Mononuclear cell (primary cell): ENCODE data around the gene ABHD16A. TPM values are rescaled to one million over a fixed set of nuclear protein-coding genes. Genes with fewer than 3 reads are reported as not detected.

Experiments used
- H3K27me3 ChIP-seq: 2 replicates; pipeline ENCODE4 v1.6.0; 2011; ENCODE audit warnings: low read length, control low read depth; ENCODE audit not compliant: insufficient read depth
- H3K4me1 ChIP-seq: 2 replicates; pipeline ENCODE4 v1.5.1; 2011; ENCODE audit warnings: mild to moderate bottlenecking, low read length, control low read depth; ENCODE audit not compliant: insufficient read depth
- H3K4me3 ChIP-seq: 2 replicates; pipeline ENCODE4 v1.5.1; 2011; ENCODE audit warnings: mild to moderate bottlenecking, low read length, moderate library complexity
- H3K9me3 ChIP-seq: 2 replicates; pipeline ENCODE4 v1.5.1; 2011; ENCODE audit warnings: low read depth, mild to moderate bottlenecking, control low read depth, low read length
- total RNA-seq: library from RNA; depleted of rRNA; stranded (reverse); fragments of >200 nt; gene quantifications from one replicate; pipeline ENCODE4 v1.2.3, GENCODE V29; 2012

The ABHD16A gene
- total RNA-seq, 1 donor, result 36.9 TPM

GRCh38 chr6:31723980-31724691 is 21.0 kb upstream of the ABHD16A start:
- H3K4me1 ChIP-seq, result peaks cover 40% of the 10 kb centered on the region
- no peak overlapping the region for H3K4me3 ChIP-seq
- H3K27me3 ChIP-seq, result no peaks in the 10 kb centered on the region
- no peaks in the 10 kb centered on the region for H3K9me3 ChIP-seq

GRCh38 chr6:31723245-31723979 is 20.3 kb upstream of the ABHD16A start, which contains the start of gene MPIG6B:
TSS of gene MPIG6B (plus strand) at chr6:31723373. CDS start at chr6:31723384, 11 bp downstream.
- Histone ChIP-seq H3K4me1 (peaks cover 33% of the 10 kb centered on the region), H3K4me3 (no peak within 1 kb of the TSS), H3K27me3 (no peaks in the 10 kb centered on the region), H3K9me3 (no peaks in the 10 kb centered on the region)

- Histone ChIP-seq H3K27me3 (no peaks in the 10 kb centered on the region), H3K9me3 (no peaks in the 10 kb centered on the region), H3K4me1 (peaks cover 21% of the 10 kb centered on the region), H3K4me3 (no peak overlapping the region)
Measured at GRCh38 chr6:31722173-31722572, 19.0 kb upstream of the ABHD16A start.

GRCh38 chr6:31721351-31722020 is 18.4 kb upstream of the ABHD16A start, which contains the start of gene LY6G6C:
TSS of gene LY6G6C (minus strand) at chr6:31721746. CDS start at chr6:31721679, 67 bp downstream.
- Histone ChIP-seq H3K4me3 (no peak within 1 kb of the TSS), H3K27me3 (no peaks in the 10 kb centered on the region), H3K9me3 (no peaks in the 10 kb centered on the region), H3K4me1 (peaks cover 14% of the 10 kb centered on the region)

- no peak overlapping the region for H3K4me3 ChIP-seq
- no peaks in the 10 kb centered on the region for H3K27me3 ChIP-seq
- no peaks in the 10 kb centered on the region for H3K9me3 ChIP-seq
- H3K4me1 ChIP-seq, result peaks cover 4% of the 10 kb centered on the region
Measured at GRCh38 chr6:31720196-31720770, 17.2 kb upstream of the ABHD16A start.

GRCh38 chr6:31719001-31719400 is 15.9 kb upstream of the ABHD16A start:
- Histone ChIP-seq H3K4me3 (no peak overlapping the region), H3K9me3 (no peaks in the 10 kb centered on the region), H3K27me3 (no peaks in the 10 kb centered on the region), H3K4me1 (peaks cover 4% of the 10 kb centered on the region)

GRCh38 chr6:31718265-31718664 is 15.1 kb upstream of the ABHD16A start:
- Histone ChIP-seq H3K27me3 (no peaks in the 10 kb centered on the region), H3K4me1 (peaks cover under 1% of the 10 kb centered on the region), H3K9me3 (no peaks in the 10 kb centered on the region), H3K4me3 (no peak overlapping the region)

GRCh38 chr6:31717499-31718222 is 14.5 kb upstream of the ABHD16A start:
- H3K4me3 ChIP-seq, result no peak overlapping the region
- H3K9me3 ChIP-seq, result no peaks in the 10 kb centered on the region
- H3K27me3 ChIP-seq, result no peaks in the 10 kb centered on the region
- no peaks in the 10 kb centered on the region for H3K4me1 ChIP-seq

- no peaks in the 10 kb centered on the region for H3K9me3 ChIP-seq
- no peak within 1 kb of the TSS for H3K4me3 ChIP-seq
- H3K4me1 ChIP-seq, result peaks cover 16% of the 10 kb centered on the region
- H3K27me3 ChIP-seq, result no peaks in the 10 kb centered on the region
Measured at GRCh38 chr6:31715022-31715958, 12.2 kb upstream of the ABHD16A start, which contains the start of gene LY6G6D. TSS of gene LY6G6D (plus strand) at chr6:31715348. CDS start at chr6:31715356, 8 bp downstream.

- no peak overlapping the region for H3K4me3 ChIP-seq
- H3K4me1 ChIP-seq, result peaks cover 16% of the 10 kb centered on the region
- no peaks in the 10 kb centered on the region for H3K9me3 ChIP-seq
- H3K27me3 ChIP-seq, result no peaks in the 10 kb centered on the region
Measured at GRCh38 chr6:31713991-31714684, 11.0 kb upstream of the ABHD16A start.

GRCh38 chr6:31713465-31713864 is 10.3 kb upstream of the ABHD16A start:
- Histone ChIP-seq H3K9me3 (no peaks in the 10 kb centered on the region), H3K4me1 (peaks cover 16% of the 10 kb centered on the region), H3K4me3 (no peak overlapping the region), H3K27me3 (no peaks in the 10 kb centered on the region)

- Histone ChIP-seq H3K9me3 (no peaks in the 10 kb centered on the region), H3K27me3 (no peaks in the 10 kb centered on the region), H3K4me1 (peaks cover 16% of the 10 kb centered on the region), H3K4me3 (no peak overlapping the region)
Measured at GRCh38 chr6:31712296-31712695, 9.2 kb upstream of the ABHD16A start.

- Histone ChIP-seq H3K27me3 (no peaks in the 10 kb centered on the region), H3K4me3 (no peak overlapping the region), H3K4me1 (peaks cover 16% of the 10 kb centered on the region), H3K9me3 (no peaks in the 10 kb centered on the region)
Measured at GRCh38 chr6:31711233-31711632, 8.1 kb upstream of the ABHD16A start.
